A549 treated with AZD9567 at 1 μM for 4 hours (cell line): ENCODE data around the gene TEDC2. TPM values are rescaled to one million over a fixed set of nuclear protein-coding genes. Genes with fewer than 3 reads are reported as not detected.

Experiments
- total RNA-seq: library from RNA; stranded (reverse); fragments of 200-300 nt; extraction: Qiagen RNA extraction; gene quantifications from 5 replicates; pipeline ENCODE4 v1.2.3, GENCODE V29; 2022; ENCODE audit not compliant: insufficient read depth

The TEDC2 gene
- 16.9 to 23.5 TPM (median 22.4 TPM) in 5 replicates for total RNA-seq

GRCh38 chr16:2459647-2460390, at the start of gene TEDC2:
Gene TEDC2 (plus strand): TSS chr16:2460109. CDS start chr16:2460145, 36 bp downstream.

GRCh38 chr16:2429034-2429770, 30.7 kb upstream of the TEDC2 start, which contains the start of gene CCNF:
Gene CCNF (plus strand): TSS chr16:2429447. CDS start chr16:2429482, 35 bp downstream.

GRCh38 chr16:2471016-2471652, 11.2 kb downstream of the TEDC2 start, which contains the start of gene NTN3:
Gene NTN3 (plus strand): TSS chr16:2471297. CDS start chr16:2471702, 405 bp downstream.

GRCh38 chr16:2474877-2475412, 15.0 kb downstream of the TEDC2 start, which contains the start of gene TBC1D24:
Gene TBC1D24 (plus strand): TSS chr16:2475127. CDS start chr16:2496149, 21,022 bp downstream.

GRCh38 chr16:2513405-2514332, 53.8 kb downstream of the TEDC2 start, which contains the start of gene ATP6V0C:
Gene ATP6V0C (plus strand): TSS chr16:2513952. CDS start chr16:2514104, 152 bp downstream.

Other genes with a start within 250 kb of the TEDC2 start
- gene BRICD5, start 249.2 kb upstream of the TEDC2 start, total RNA-seq = 5.1 to 6.7 TPM (median 5.5 TPM) in 5 replicates
- 19.4 to 35.2 TPM (median 33.3 TPM) in 5 replicates for gene PGP, start 245.3 kb upstream of the TEDC2 start, total RNA-seq
- gene E4F1, start 236.5 kb upstream of the TEDC2 start, total RNA-seq = 18.3 to 29.3 TPM (median 28.6 TPM) in 5 replicates
- 1.5 to 1.8 TPM (median 1.7 TPM) in 4 of 5 replicates, not detected in the other for gene DNASE1L2, start 223.7 kb upstream of the TEDC2 start, total RNA-seq
- 57.1 to 95.2 TPM (median 91.7 TPM) in 5 replicates for gene ECI1, start 208.5 kb upstream of the TEDC2 start, total RNA-seq
- 262 to 276 TPM (median 270 TPM) in 5 replicates for gene RNPS1, start 192.0 kb upstream of the TEDC2 start, total RNA-seq
- gene ABCA3, start 119.4 kb upstream of the TEDC2 start, total RNA-seq = 16.8 to 22.0 TPM (median 20.5 TPM) in 5 replicates
- 22.9 to 25.3 TPM (median 24.4 TPM) in 5 replicates for gene CCNF, start 30.7 kb upstream of the TEDC2 start, total RNA-seq
- gene NTN3, start 11.2 kb downstream of the TEDC2 start, total RNA-seq = 0.03 to 0.06 TPM (median 0.05 TPM) in 4 of 5 replicates, not detected in the other
- gene TBC1D24, start 15.0 kb downstream of the TEDC2 start, total RNA-seq = 5.2 to 10.0 TPM (median 9.2 TPM) in 5 replicates
- 136 to 293 TPM (median 242 TPM) in 5 replicates for gene ATP6V0C, start 53.8 kb downstream of the TEDC2 start, total RNA-seq
- 18.8 to 29.9 TPM (median 27.7 TPM) in 5 replicates for gene AMDHD2, start 60.3 kb downstream of the TEDC2 start, total RNA-seq
- gene CEMP1, start 71.3 kb downstream of the TEDC2 start, total RNA-seq = 0.08 to 0.13 TPM (median 0.09 TPM) in 3 of 5 replicates, not detected in the others
- 22.7 to 27.3 TPM (median 23.8 TPM) in 5 replicates for gene PDPK1, start 77.9 kb downstream of the TEDC2 start, total RNA-seq
- 38.4 to 49.1 TPM (median 46.5 TPM) in 5 replicates for gene KCTD5, start 222.4 kb downstream of the TEDC2 start, total RNA-seq